ENCODE measurements around the gene PLCXD1. TPM values are rescaled to one million over a fixed set of nuclear protein-coding genes. Genes with fewer than 3 reads are reported as not detected.
"Not testable (repeated sequence)": the region's sequence is repeated elsewhere in the genome, so short reads cannot be mapped to it uniquely, and the experiment has no call there.

PLCXD1 gene
- polyA plus RNA-seq, 5 donors, result 29.3 to 43.2 (median 36.5) TPM

DNA sequence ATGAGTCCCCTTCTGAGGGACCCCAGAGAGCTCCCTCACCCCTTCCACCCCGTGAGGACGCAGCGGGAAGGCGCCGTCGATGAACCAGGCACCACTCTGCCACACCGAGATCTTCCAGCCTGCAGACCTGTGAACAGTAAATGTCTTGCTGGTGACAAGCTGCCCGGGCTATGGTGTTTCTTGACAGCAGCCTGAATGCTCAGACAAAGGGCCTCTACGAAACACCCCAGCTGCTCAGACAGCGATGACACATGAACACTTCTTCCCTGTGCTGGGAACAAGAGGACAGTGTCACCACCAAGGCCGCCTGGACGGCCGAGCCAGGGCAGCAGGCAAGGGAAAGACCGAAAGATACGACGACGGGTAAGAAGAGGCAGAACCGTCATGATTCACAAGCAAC is 68.0 kb downstream of the PLCXD1 start:
- no peak for DNase-seq

DNA sequence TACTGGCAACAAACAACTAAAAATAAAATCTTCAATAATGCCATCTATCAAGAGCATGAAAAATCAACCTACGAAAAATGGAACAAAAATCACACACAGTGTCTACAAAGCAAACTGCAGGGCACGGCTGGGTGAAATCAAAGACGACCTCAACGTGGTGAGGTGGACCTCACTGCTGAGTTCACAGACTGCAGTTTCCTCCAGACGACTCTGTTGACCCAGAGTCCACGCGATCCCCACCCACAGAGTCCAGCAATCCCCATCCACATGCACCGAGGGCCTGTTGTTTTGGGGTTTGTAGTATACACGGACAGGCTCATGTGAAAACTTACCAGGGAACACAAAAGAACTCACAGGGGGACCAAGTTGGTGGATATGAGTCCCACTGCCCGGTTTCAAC is 68.5 kb downstream of the PLCXD1 start:
- DNase-seq, result no peak

DNA sequence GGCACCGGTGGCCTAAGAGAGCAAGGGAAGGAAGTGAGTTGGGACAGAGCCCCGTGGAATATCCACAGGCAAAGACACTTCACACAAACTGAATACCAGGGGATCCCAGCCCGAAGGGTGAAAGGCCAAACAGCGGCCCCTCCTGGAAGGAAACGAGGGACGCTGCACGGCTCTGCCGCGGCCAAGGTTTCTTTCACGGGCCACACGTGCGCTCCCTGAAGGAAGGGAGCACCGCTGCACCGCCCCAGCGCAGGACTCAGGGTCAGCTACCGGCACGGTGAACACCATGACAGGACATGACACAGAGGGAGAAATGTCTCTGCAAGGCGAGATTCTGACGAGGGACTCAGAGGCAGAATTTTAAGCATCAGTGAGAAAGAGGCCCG is 69.0 kb downstream of the PLCXD1 start:
- no peak for DNase-seq

- DNase-seq, result no peak
These were observed 69.5 kb downstream of the PLCXD1 start for GRCh38 chrX:350534-351323.

DNA sequence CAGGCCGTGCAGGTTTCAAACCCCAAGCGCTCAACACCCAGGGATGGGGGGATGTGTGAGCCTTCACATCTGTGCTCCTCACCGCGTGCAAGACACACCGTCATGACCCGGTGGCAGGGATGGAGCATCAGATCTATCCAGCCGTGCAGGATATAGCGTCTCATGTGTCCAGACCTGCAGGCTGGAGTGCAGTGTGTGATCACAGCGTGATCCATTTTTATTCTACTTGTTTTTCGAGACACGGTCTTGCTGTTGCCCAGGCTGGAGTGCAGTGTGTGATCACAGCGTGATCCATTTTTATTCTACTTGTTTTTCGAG is 70.1 kb downstream of the PLCXD1 start:
- DNase-seq, result not testable (repeated sequence)

DNA sequence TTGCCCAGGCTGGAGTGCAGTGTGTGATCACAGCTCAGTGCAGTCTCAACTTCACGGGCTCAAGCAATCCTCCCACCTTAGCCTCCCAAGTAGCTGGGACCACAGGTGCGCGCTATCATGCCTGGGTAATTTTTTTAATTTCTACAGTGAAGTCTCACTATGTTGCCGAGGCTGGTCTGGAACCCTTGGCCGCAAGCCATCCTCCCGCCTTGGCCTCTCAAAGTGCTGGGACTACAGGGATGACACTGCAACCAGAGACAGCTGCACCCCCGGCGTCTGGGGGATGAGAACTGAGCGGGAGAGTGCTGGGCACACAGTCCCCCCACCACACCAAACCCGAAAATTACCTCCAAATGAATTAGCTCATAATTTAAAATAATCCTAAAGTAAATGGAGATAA is 70.6 kb downstream of the PLCXD1 start:
- no peak for DNase-seq

DNA sequence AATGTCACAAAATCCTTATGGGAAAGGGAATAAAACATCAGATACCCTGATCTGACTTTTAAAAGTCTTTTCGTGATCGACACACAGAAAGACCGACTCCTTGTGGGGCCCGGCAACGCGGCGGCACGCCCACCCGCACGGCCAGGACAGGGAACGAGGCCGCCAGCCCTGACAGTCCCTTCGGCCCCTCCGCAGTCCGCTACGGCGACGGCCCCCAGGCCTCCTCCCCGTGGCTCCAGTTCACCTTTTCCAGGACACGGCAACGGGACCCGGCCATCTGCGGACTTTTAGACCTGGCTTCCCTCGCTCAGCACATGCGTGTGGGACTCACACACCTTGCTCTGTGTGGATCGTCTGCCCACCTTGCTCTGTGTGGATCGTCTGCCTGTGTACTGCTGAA is 71.0 kb downstream of the PLCXD1 start:
- no peak for DNase-seq

DNA sequence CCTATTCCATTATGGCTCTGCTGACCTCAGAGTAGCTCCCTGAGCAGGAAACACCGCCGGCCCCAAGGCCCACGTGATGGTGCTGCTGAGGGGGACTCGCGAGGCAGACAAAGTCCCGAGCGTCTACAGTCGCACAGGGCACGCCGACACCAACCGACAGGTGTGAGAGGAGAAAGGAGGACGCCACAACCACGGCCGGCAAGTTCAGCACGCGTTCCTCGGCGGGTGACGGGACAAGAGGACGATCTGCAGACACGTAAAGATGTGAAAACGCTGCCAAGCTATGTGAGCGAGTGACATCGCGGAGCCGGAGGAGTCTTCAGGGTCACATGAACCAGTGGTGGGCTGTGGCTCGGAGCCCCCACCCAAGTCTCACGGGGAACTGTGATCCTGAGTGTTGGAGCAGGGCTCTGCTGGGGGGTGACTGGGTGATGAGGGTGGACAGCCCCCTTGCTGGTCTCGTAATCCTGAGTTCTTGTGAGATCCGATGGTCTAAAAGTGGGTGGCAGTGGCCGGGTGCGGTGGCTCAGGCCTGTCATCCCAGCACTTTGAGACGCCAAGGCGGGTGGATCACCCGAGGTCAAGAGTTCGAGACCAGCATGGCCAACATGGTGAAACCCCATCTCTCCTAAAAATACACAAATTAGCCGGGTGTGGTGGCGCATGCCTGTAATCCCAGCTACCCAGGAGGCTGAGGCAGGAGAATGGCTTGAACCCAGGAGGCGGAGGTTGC is 71.6 kb downstream of the PLCXD1 start:
- DNase-seq, result no peak

Other genes starting within 250 kb of the PLCXD1 start
- gene GTPBP6, start 37.4 kb downstream of the PLCXD1 start, polyA plus RNA-seq (ENCODE audit: insufficient read depth in 1 of 5, insufficient read length in 5 of 5, low replicate concordance in 1 of 5), result 10 to 100 TPM; 26.5 to 66.6 (median 55.3) TPM
- gene PPP2R3B, start 105.5 kb downstream of the PLCXD1 start, polyA plus RNA-seq (ENCODE audit: insufficient read depth in 1 of 5, insufficient read length in 5 of 5, low replicate concordance in 1 of 5), result 10 to 100 TPM; 13.9 to 36.2 (median 23.5) TPM